Tibial nerve (tissue), 4 donors: ENCODE results near the gene DHRS12.

Experiments used
- CTCF ChIP-seq, 5 experiments: fragments of 200-600 bp in 3 of 5; fragments of 450-650 bp in 2 of 5; sonication (generic) in 3 of 5; IDR thresholded peaks; one replicate each; pipeline ENCODE4 v1.5.1; 2016 to 2019; ENCODE audit warnings: antibody characterized with exemption in 5 of 5, mild to moderate bottlenecking in 3 of 5, moderate library complexity in 2 of 5
- EP300 ChIP-seq, 2 donors: sonication (generic); formaldehyde crosslinking; IDR thresholded peaks; one replicate each; pipeline ENCODE4 v1.6.1; 2017; ENCODE audit warnings: antibody characterized with exemption in 2 of 2, mild to moderate bottlenecking in 1 of 2
- POLR2A ChIP-seq, 2 donors: fragments of 450-650 bp; IDR thresholded peaks; one replicate each; pipeline ENCODE4 v1.6.1; 2017; ENCODE audit warnings: antibody characterized with exemption in 2 of 2, mild to moderate bottlenecking in 2 of 2, moderate library complexity in 2 of 2

- no peak for TF ChIP-seq CTCF (IDR thresholded peaks at IDR 0.05)
- no peak for TF ChIP-seq EP300 (IDR thresholded peaks at IDR 0.05)
- no peak for TF ChIP-seq POLR2A (IDR thresholded peaks at IDR 0.05)
These were observed 14.3 kb upstream of the DHRS12 start for GRCh38 chr13:51818276-51818675.
